ENCODE data around the gene GPATCH1.
"Not testable (repeated sequence)": the region's sequence is repeated elsewhere in the genome, so short reads cannot be mapped to it uniquely, and the experiment has no call there.

Gene GPATCH1

DNA sequence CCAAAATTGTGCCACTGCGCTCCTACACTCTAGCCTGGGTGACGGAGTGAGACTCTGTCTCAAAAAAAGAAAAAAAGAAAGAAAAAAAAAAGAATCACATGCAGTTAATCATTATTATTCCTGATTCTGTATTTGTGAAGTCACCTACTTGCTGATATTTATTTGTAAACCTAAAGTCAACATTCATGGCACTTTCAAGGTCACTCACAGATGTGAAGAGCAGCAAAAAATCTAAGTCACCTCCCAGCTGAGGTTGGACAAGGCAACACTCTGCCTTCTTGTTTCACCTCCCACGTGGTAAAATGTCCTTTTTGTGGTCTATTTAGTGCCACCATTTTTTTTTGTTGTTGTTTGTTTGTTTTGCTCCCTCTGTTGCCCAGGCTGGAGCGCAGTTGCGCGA, 77.4 kb downstream of the GPATCH1 start:
- H3K4me1 ChIP-seq (ENCODE audit: control insufficient read depth, insufficient read depth, low read length, unreplicated experiment), result no peaks in the 10 kb centered on the region
- no peak overlapping the region for H3K4me3 ChIP-seq (ENCODE audit: low read depth, low read length)

GRCh38 chr19:33159149-33159548, 78.2 kb downstream of the GPATCH1 start:
- H2AFZ ChIP-seq (ENCODE audit: low read length, unreplicated experiment), result no peak overlapping the region
- no peaks in the 10 kb centered on the region for H3K79me2 ChIP-seq (ENCODE audit: control insufficient read depth, insufficient read depth, low read length, unreplicated experiment)
- no peaks in the 10 kb centered on the region for H3K36me3 ChIP-seq (ENCODE audit: insufficient read depth, low read length)
- H3K27ac ChIP-seq (ENCODE audit: low read depth, low read length), result no peak overlapping the region
- no peaks in the 10 kb centered on the region for H3K4me1 ChIP-seq (ENCODE audit: control insufficient read depth, insufficient read depth, low read length, unreplicated experiment)
- no peak overlapping the region for H3K4me3 ChIP-seq (ENCODE audit: low read depth, low read length)
- H3K27me3 ChIP-seq (ENCODE audit: insufficient read depth, low read length), result no peaks in the 10 kb centered on the region

More for the DNA sequence above, 77.4 kb downstream of the GPATCH1 start:
- no peaks in the 10 kb centered on the region for H3K27me3 ChIP-seq (ENCODE audit: insufficient read depth, low read length)
- no peaks in the 10 kb centered on the region for H3K36me3 ChIP-seq (ENCODE audit: insufficient read depth, low read length)
- H3K27ac ChIP-seq (ENCODE audit: low read depth, low read length), result no peak overlapping the region
- H3K79me2 ChIP-seq (ENCODE audit: control insufficient read depth, insufficient read depth, low read length, unreplicated experiment), result no peaks in the 10 kb centered on the region
- H2AFZ ChIP-seq (ENCODE audit: low read length, unreplicated experiment), result no peak overlapping the region

DNA sequence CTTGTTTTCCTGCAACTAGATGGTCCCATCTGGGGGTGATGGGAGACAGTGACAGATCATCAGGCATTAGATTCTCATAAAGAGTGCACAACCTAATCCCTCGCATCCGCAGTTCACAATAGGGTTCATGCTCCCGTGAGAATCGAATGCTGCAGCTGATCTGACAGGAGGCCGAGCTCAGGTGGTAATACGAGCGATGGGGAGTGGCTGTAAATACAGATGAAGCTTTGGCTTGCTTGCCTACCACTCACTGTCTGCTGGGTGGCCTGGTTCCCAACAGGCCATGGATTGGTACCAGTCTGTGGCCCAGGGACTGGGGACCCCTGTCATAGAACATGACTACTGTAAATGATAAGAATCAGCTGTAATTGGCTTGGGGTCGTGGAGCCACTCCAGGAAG, 78.9 kb downstream of the GPATCH1 start:
- no peaks in the 10 kb centered on the region for H3K4me1 ChIP-seq (ENCODE audit: control insufficient read depth, insufficient read depth, low read length, unreplicated experiment)
- no peak overlapping the region for H3K27ac ChIP-seq (ENCODE audit: low read depth, low read length)
- no peak overlapping the region for H2AFZ ChIP-seq (ENCODE audit: low read length, unreplicated experiment)
- no peaks in the 10 kb centered on the region for H3K79me2 ChIP-seq (ENCODE audit: control insufficient read depth, insufficient read depth, low read length, unreplicated experiment)
- no peak overlapping the region for H3K4me3 ChIP-seq (ENCODE audit: low read depth, low read length)
- H3K36me3 ChIP-seq (ENCODE audit: insufficient read depth, low read length), result no peaks in the 10 kb centered on the region
- no peaks in the 10 kb centered on the region for H3K27me3 ChIP-seq (ENCODE audit: insufficient read depth, low read length)

DNA sequence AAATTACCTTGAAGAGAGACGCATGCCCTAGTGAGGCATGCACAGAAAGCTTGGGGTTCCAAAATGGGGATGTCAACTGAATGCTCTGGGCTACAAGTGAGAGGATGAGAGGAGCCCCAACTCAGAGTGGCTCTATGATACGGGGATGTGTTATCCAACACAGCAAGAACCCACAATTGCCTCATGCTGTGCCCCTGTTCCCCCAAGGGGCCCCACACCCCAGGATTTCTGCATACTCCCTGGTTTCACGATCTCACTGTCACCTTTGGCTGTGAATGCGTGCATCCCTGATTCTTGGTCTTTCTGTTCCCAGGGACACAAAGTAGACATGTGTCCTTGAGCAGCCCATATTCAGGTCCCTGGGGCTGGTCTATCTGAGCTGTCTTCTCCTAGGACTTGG, 80.2 kb downstream of the GPATCH1 start:
- H3K4me1 ChIP-seq (ENCODE audit: control insufficient read depth, insufficient read depth, low read length, unreplicated experiment), result no peaks in the 10 kb centered on the region
- no peak overlapping the region for H2AFZ ChIP-seq (ENCODE audit: low read length, unreplicated experiment)
- H3K27ac ChIP-seq (ENCODE audit: low read depth, low read length), result no peak overlapping the region
- no peaks in the 10 kb centered on the region for H3K79me2 ChIP-seq (ENCODE audit: control insufficient read depth, insufficient read depth, low read length, unreplicated experiment)
- no peaks in the 10 kb centered on the region for H3K36me3 ChIP-seq (ENCODE audit: insufficient read depth, low read length)
- H3K27me3 ChIP-seq (ENCODE audit: insufficient read depth, low read length), result no peaks in the 10 kb centered on the region
- no peak overlapping the region for H3K4me3 ChIP-seq (ENCODE audit: low read depth, low read length)

GRCh38 chr19:33163481-33163880, 82.5 kb downstream of the GPATCH1 start:
- no peaks in the 10 kb centered on the region for H3K4me1 ChIP-seq (ENCODE audit: control insufficient read depth, insufficient read depth, low read length, unreplicated experiment)
- no peak overlapping the region for H2AFZ ChIP-seq (ENCODE audit: low read length, unreplicated experiment)
- H3K27ac ChIP-seq (ENCODE audit: low read depth, low read length), result no peak overlapping the region
- H3K4me3 ChIP-seq (ENCODE audit: low read depth, low read length), result no peak overlapping the region
- H3K36me3 ChIP-seq (ENCODE audit: insufficient read depth, low read length), result no peaks in the 10 kb centered on the region
- H3K27me3 ChIP-seq (ENCODE audit: insufficient read depth, low read length), result no peaks in the 10 kb centered on the region
- no peaks in the 10 kb centered on the region for H3K79me2 ChIP-seq (ENCODE audit: control insufficient read depth, insufficient read depth, low read length, unreplicated experiment)

GRCh38 chr19:33166037-33166436, 85.1 kb downstream of the GPATCH1 start:
- not testable (repeated sequence) for H3K36me3 ChIP-seq (ENCODE audit: insufficient read depth, low read length); H3K79me2 ChIP-seq (ENCODE audit: control insufficient read depth, insufficient read depth, low read length, unreplicated experiment); H2AFZ ChIP-seq (ENCODE audit: low read length, unreplicated experiment); H3K27me3 ChIP-seq (ENCODE audit: insufficient read depth, low read length); H3K4me1 ChIP-seq (ENCODE audit: control insufficient read depth, insufficient read depth, low read length, unreplicated experiment); H3K27ac ChIP-seq (ENCODE audit: low read depth, low read length); H3K4me3 ChIP-seq (ENCODE audit: low read depth, low read length)

- Histone ChIP-seq H2AFZ (ENCODE audit: low read length, unreplicated experiment) (no peak overlapping the region), H3K4me3 (ENCODE audit: low read depth, low read length) (no peak overlapping the region), H3K27ac (ENCODE audit: low read depth, low read length) (no peak overlapping the region), H3K36me3 (ENCODE audit: insufficient read depth, low read length) (no peaks in the 10 kb centered on the region), H3K4me1 (ENCODE audit: control insufficient read depth, insufficient read depth, low read length, unreplicated experiment) (peaks cover 7% of the 10 kb centered on the region), H3K79me2 (ENCODE audit: control insufficient read depth, insufficient read depth, low read length, unreplicated experiment) (no peaks in the 10 kb centered on the region), H3K27me3 (ENCODE audit: insufficient read depth, low read length) (no peaks in the 10 kb centered on the region)
These were observed 86.5 kb downstream of the GPATCH1 start for GRCh38 chr19:33167438-33167837.

DNA sequence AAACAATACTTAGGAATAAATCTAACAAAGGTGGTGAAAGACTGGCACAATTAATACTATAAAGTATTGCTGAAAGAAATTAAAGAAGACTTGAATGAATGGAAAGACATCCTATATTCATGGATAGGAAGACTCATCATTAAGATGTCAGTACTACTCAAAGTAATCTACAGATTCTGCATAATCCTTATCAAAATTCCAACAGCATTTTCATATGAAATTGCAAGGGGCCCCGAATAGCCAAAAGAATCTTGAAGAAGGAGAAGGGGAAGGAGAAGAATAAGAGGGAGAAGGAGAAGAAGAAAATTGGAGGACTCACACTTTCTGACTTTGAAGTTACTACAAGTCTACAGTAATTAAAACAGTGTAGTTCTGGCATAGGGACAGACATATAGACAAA, 87.5 kb downstream of the GPATCH1 start:
- no peak overlapping the region for H2AFZ ChIP-seq (ENCODE audit: low read length, unreplicated experiment)
- H3K4me1 ChIP-seq (ENCODE audit: control insufficient read depth, insufficient read depth, low read length, unreplicated experiment), result peaks cover 7% of the 10 kb centered on the region
- H3K4me3 ChIP-seq (ENCODE audit: low read depth, low read length), result no peak overlapping the region
- no peak overlapping the region for H3K27ac ChIP-seq (ENCODE audit: low read depth, low read length)
- H3K79me2 ChIP-seq (ENCODE audit: control insufficient read depth, insufficient read depth, low read length, unreplicated experiment), result no peaks in the 10 kb centered on the region
- no peaks in the 10 kb centered on the region for H3K27me3 ChIP-seq (ENCODE audit: insufficient read depth, low read length)
- H3K36me3 ChIP-seq (ENCODE audit: insufficient read depth, low read length), result no peaks in the 10 kb centered on the region

DNA sequence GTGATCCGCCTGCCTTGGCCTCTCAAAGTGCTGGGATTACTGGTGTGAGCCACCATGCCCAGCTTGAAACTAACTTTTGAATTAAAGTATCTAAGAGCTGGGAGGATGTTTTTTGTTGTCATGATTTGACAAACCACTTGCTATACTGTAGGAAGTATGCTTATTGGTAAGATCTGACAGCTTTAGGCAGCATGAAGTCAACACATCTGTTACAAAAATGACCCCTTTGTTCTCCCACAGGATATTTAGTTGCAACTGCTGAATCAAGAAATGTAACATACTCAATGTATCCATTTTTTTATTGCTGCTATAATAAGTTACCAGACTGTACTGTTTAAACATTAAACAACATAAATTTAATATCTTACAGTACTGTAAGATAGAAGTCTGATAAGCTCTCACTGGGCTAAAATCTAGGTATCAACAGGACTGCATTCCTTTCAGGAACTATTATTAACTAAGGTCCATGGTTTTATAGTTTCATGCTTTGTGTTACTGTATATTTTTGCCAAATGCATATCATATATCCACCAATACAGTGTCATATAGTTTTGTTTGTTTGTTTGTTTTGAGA, 90.3 kb downstream of the GPATCH1 start:
- Histone ChIP-seq H3K27me3 (ENCODE audit: insufficient read depth, low read length) (no peaks in the 10 kb centered on the region), H3K27ac (ENCODE audit: low read depth, low read length) (no peak overlapping the region), H3K4me3 (ENCODE audit: low read depth, low read length) (no peak overlapping the region), H3K79me2 (ENCODE audit: control insufficient read depth, insufficient read depth, low read length, unreplicated experiment) (no peaks in the 10 kb centered on the region), H3K36me3 (ENCODE audit: insufficient read depth, low read length) (no peaks in the 10 kb centered on the region), H2AFZ (ENCODE audit: low read length, unreplicated experiment) (no peak overlapping the region), H3K4me1 (ENCODE audit: control insufficient read depth, insufficient read depth, low read length, unreplicated experiment) (peaks cover 13% of the 10 kb centered on the region)

DNA sequence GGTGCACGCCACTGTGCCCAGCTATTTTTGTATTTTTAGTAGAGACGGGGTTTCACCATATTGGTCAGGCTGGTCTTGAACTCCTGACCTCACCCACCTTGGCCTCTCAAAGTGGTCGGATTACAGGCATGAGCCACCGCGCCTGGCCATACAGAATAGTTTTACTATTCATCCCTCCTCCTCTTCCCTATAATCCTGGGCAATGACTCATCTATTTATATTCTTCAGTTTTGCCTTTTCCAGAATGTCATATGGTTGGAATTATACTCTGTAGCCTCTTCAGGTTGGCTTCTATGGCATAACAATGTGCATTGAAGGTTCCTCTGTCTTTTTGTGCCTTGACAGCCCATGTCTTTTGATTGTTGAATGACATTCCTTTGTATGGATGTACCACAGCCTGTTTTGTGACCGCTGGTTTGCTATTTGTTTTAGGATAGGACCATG, 91.0 kb downstream of the GPATCH1 start:
- no peaks in the 10 kb centered on the region for H3K27me3 ChIP-seq (ENCODE audit: insufficient read depth, low read length)
- no peak overlapping the region for H2AFZ ChIP-seq (ENCODE audit: low read length, unreplicated experiment)
- H3K27ac ChIP-seq (ENCODE audit: low read depth, low read length), result no peak overlapping the region; the same call in 1 of the 2 replicates
- no peak overlapping the region for H3K4me3 ChIP-seq (ENCODE audit: low read depth, low read length)
- H3K4me1 ChIP-seq (ENCODE audit: control insufficient read depth, insufficient read depth, low read length, unreplicated experiment), result peaks cover 13% of the 10 kb centered on the region
- H3K79me2 ChIP-seq (ENCODE audit: control insufficient read depth, insufficient read depth, low read length, unreplicated experiment), result no peaks in the 10 kb centered on the region
- no peaks in the 10 kb centered on the region for H3K36me3 ChIP-seq (ENCODE audit: insufficient read depth, low read length)

- Histone ChIP-seq H3K4me1 (ENCODE audit: control insufficient read depth, insufficient read depth, low read length, unreplicated experiment) (peaks cover 17% of the 10 kb centered on the region), H3K79me2 (ENCODE audit: control insufficient read depth, insufficient read depth, low read length, unreplicated experiment) (no peaks in the 10 kb centered on the region), H3K27ac (ENCODE audit: low read depth, low read length) (no peak overlapping the region), H3K4me3 (ENCODE audit: low read depth, low read length) (no peak overlapping the region), H2AFZ (ENCODE audit: low read length, unreplicated experiment) (no peak overlapping the region), H3K27me3 (ENCODE audit: insufficient read depth, low read length) (no peaks in the 10 kb centered on the region), H3K36me3 (ENCODE audit: insufficient read depth, low read length) (no peaks in the 10 kb centered on the region)
These were observed 93.2 kb downstream of the GPATCH1 start for GRCh38 chr19:33174186-33174585.

Measured in ACC112 (cell line).